SK-N-SH (cell line): ENCODE data around the gene SHB. TPM values are rescaled to one million over a fixed set of nuclear protein-coding genes. Genes with fewer than 3 reads are reported as not detected.

Source experiments
- CTCF ChIA-PET: fragments of 300-600, 350-600 bp; formaldehyde crosslinking; extraction: SDS; loops from one replicate; lab custom pipeline; 2021; lab: Yijun Ruan, JAX
- POLR2A ChIA-PET: fragments of 350-600 bp; sonication (Branson Sonifier 250); formaldehyde crosslinking; extraction: SDS; loops from one replicate; lab custom pipeline; 2020; ENCODE audit warnings: antibody characterized with exemption, inconsistent platforms; lab: Yijun Ruan, JAX
- DNase-seq: peaks from one replicate; pipeline ENCODE4 v3.0.0; 2012
- H2AFZ ChIP-seq: fragments of 200-600 bp; sonication (generic); 2 replicates; pipeline ENCODE4 v1.8.1; 2016; ENCODE audit warnings: antibody characterized with exemption, mild to moderate bottlenecking, low read depth
- H3F3A ChIP-seq: fragments of 200-600 bp; sonication (generic); replicated peaks from 2 replicates; pipeline ENCODE3; 2016; ENCODE audit warnings: antibody characterized with exemption, mild to moderate bottlenecking; ENCODE audit not compliant: insufficient read depth
- H3K27ac ChIP-seq, 2 experiments: fragments of 200-500 bp in 1 of 2; fragments of 200-600 bp in 1 of 2; sonication (Bioruptor generic) in 1 of 2; sonication (generic), shearing (Covaris generic) in 1 of 2; 2 replicates each; pipeline versions ENCODE4 v1.5.1 to v1.6.1; 2014 to 2016; ENCODE audit warnings: low read depth in 2 of 2, inconsistent platforms in 1 of 2, low read length in 1 of 2, mild to moderate bottlenecking in 1 of 2, mixed read lengths in 1 of 2
- H3K27me3 ChIP-seq: fragments of 200-600 bp; sonication (generic), shearing (Covaris generic); 2 replicates; pipeline ENCODE4 v1.6.1; 2016; ENCODE audit warnings: mixed run types; ENCODE audit not compliant: insufficient read depth
- H3K36me3 ChIP-seq, 2 experiments: fragments of 200-500 bp in 1 of 2; fragments of 200-600 bp in 1 of 2; sonication (Bioruptor generic) in 1 of 2; sonication (generic) in 1 of 2; replicated peaks in 1 of 2; 2 replicates each; pipeline versions ENCODE3 to v1.5.1; 2014 to 2016; ENCODE audit warnings: low read length in 1 of 2, mild to moderate bottlenecking in 1 of 2; ENCODE audit not compliant: insufficient read depth in 2 of 2, control insufficient read depth in 1 of 2
- H3K4me1 ChIP-seq, 2 experiments: fragments of 200-500 bp in 1 of 2; fragments of 200-600 bp in 1 of 2; sonication (Bioruptor generic) in 1 of 2; sonication (generic), shearing (Covaris generic) in 1 of 2; 2 replicates each; pipeline versions ENCODE4 v1.5.1 to v1.6.1; 2014 to 2016; ENCODE audit warnings: low read depth in 1 of 2, low read length in 1 of 2, mixed run types in 1 of 2; ENCODE audit not compliant: insufficient read depth in 2 of 2, control insufficient read depth in 1 of 2
- H3K4me2 ChIP-seq: fragments of 200-600 bp; sonication (generic), shearing (Covaris generic); 2 replicates; pipeline ENCODE4 v1.6.1; 2017; ENCODE audit warnings: mixed run types
- H3K4me3 ChIP-seq, 2 experiments: fragments of 200-500 bp in 1 of 2; fragments of 200-600 bp in 1 of 2; sonication (Bioruptor generic) in 1 of 2; sonication (generic), shearing (Covaris generic) in 1 of 2; 2 replicates each; pipeline versions ENCODE4 v1.5.1 to v1.8.1; 2014 to 2016; ENCODE audit warnings: low read depth in 2 of 2, inconsistent platforms in 1 of 2, low read length in 1 of 2, mild to moderate bottlenecking in 1 of 2, mixed read lengths in 1 of 2, moderate library complexity in 1 of 2
- H3K79me2 ChIP-seq: fragments of 200-600 bp; sonication (generic); 2 replicates; pipeline ENCODE4 v1.8.1; 2017; ENCODE audit warnings: mild to moderate bottlenecking; ENCODE audit not compliant: insufficient read depth
- H3K9ac ChIP-seq: fragments of 200-600 bp; sonication (generic); 2 replicates; pipeline ENCODE4 v1.6.1; 2017; ENCODE audit warnings: mixed run types
- H3K9me2 ChIP-seq: fragments of 200-600 bp; sonication (generic); 2 replicates; pipeline ENCODE4 v1.6.1; 2017; ENCODE audit warnings: mixed run types
- H3K9me3 ChIP-seq: fragments of 200-600 bp; sonication (generic); 2 replicates; pipeline ENCODE4 v1.6.1; 2017; ENCODE audit warnings: mixed run types, mild to moderate bottlenecking, moderate library complexity
- H4K20me1 ChIP-seq: fragments of 200-600 bp; sonication (generic); 2 replicates; pipeline ENCODE4 v1.6.1; 2017; ENCODE audit warnings: mild to moderate bottlenecking, mixed run types; ENCODE audit not compliant: insufficient read depth
- CHD2 ChIP-seq: fragments of 150-350 bp; IDR thresholded peaks from 2 replicates; pipeline ENCODE4 v1.6.1; 2018; ENCODE audit warnings: low read length; ENCODE audit not compliant: partially characterized antibody
- CTCF ChIP-seq: fragments of 200-600 bp; sonication (generic); IDR thresholded peaks from 2 replicates; pipeline ENCODE4 v1.6.1; 2017; ENCODE audit warnings: antibody characterized with exemption, mild to moderate bottlenecking, moderate library complexity
- ELF1 ChIP-seq: IDR thresholded peaks from 2 replicates; pipeline ENCODE4 v1.4.0; 2012
- EZH2phosphoT487 ChIP-seq: fragments of 200-600 bp; sonication (generic); IDR thresholded peaks from 2 replicates; pipeline ENCODE4 v1.6.1; 2017; ENCODE audit warnings: low read depth, mixed run types, mild to moderate bottlenecking, antibody characterized with exemption, moderate library complexity, borderline replicate concordance
- FOXM1 ChIP-seq: IDR thresholded peaks from 2 replicates; pipeline ENCODE4 v1.4.0; 2012; ENCODE audit warnings: low read depth, mild to moderate bottlenecking
- GABPA ChIP-seq: IDR thresholded peaks from 2 replicates; pipeline ENCODE4 v1.4.0; 2012; ENCODE audit warnings: low read depth, mild to moderate bottlenecking
- GATA2 ChIP-seq: sonication (generic); formaldehyde crosslinking; IDR thresholded peaks from 2 replicates; pipeline ENCODE4 v1.5.0; 2020; ENCODE audit warnings: mild to moderate bottlenecking, missing genetic modification reagents
- IRF3 ChIP-seq: fragments of 150-350 bp; IDR thresholded peaks from 2 replicates; pipeline ENCODE4 v1.6.1; 2016; ENCODE audit warnings: mild to moderate bottlenecking, low read depth, low read length
- JUND ChIP-seq: IDR thresholded peaks from 2 replicates; pipeline ENCODE4 v1.4.0; 2012
- MEF2A ChIP-seq: IDR thresholded peaks from 2 replicates; pipeline ENCODE4 v1.4.0; 2012; ENCODE audit warnings: low read depth, borderline replicate concordance
- POLR2AphosphoS5 ChIP-seq: IDR thresholded peaks from 2 replicates; pipeline ENCODE4 v1.6.1; 2012; ENCODE audit warnings: low read depth, low read length
- RCOR1 ChIP-seq: fragments of 150-350 bp; IDR thresholded peaks from 2 replicates; pipeline ENCODE4 v1.6.1; 2017; ENCODE audit warnings: antibody characterized with exemption, low read length
- RFX5 ChIP-seq: IDR thresholded peaks from 2 replicates; pipeline ENCODE4 v1.6.1; 2012; ENCODE audit warnings: mild to moderate bottlenecking, improper control_type of control experiment, low read length
- RXRA ChIP-seq: IDR thresholded peaks from 2 replicates; pipeline ENCODE4 v1.4.0; 2012; ENCODE audit warnings: low read depth, mild to moderate bottlenecking, borderline replicate concordance
- SIN3A ChIP-seq: IDR thresholded peaks from 2 replicates; pipeline ENCODE4 v1.6.1; 2012; ENCODE audit warnings: low read depth, mild to moderate bottlenecking, low read length, moderate library complexity, borderline replicate concordance
- TAF1 ChIP-seq: IDR thresholded peaks from 2 replicates; pipeline ENCODE4 v1.6.1; 2012; ENCODE audit warnings: low read depth, mild to moderate bottlenecking, low read length, moderate library complexity, borderline replicate concordance
- TEAD4 ChIP-seq: IDR thresholded peaks from 2 replicates; pipeline ENCODE4 v1.4.0; 2012; ENCODE audit warnings: mild to moderate bottlenecking, borderline replicate concordance; ENCODE audit not compliant: insufficient read depth
- YY1 ChIP-seq: IDR thresholded peaks from 2 replicates; pipeline ENCODE4 v1.4.0; 2012; ENCODE audit warnings: low read depth, mild to moderate bottlenecking
- WGBS: methylation state at CpG from one replicate; pipeline ENCODE4 v1.1.6; 2017; ENCODE audit warnings: low lambda C conversion rate; 5-methylcytosine and 5-hydroxymethylcytosine counted together
- polyA plus RNA-seq, 3 experiments: library from polyadenylated mRNA; depleted of rRNA; stranded (reverse); fragments of >200 nt; gene quantifications; 2 replicates each; pipeline ENCODE4 v1.2.3, GENCODE V29; 2012
- TF ChIP-seq, protein P1 (sequence below): IDR thresholded peaks from 2 replicates; pipeline ENCODE4 v1.4.0; 2012; ENCODE audit warnings: low read depth
- TF ChIP-seq, protein P2 (sequence below): IDR thresholded peaks from 2 replicates; pipeline ENCODE4 v1.6.1; 2012; ENCODE audit warnings: mild to moderate bottlenecking, low read depth, low read length, moderate library complexity

SHB gene
- polyA plus RNA-seq, 1 of the 3 experiments (the other 2 are of a cell fraction), result 26.0 TPM

DNA sequence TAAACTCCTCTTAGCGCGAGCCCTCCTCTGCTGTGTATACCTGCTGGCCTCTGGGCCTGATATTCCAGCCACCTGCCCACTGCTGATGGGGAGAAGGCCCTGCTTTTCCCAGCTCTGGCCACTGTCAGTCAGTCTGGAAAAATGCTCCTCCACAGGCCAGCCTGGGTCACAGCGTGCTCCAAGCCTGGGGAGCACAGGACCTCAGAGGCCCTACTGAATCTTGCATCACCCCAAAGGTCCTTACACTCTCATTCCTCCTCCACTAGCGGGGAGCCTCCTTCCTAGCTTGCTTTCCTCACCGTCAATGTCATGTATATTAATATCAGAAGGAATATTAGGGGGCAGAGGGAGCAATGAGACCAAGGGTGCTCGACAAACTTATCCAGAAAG, 73.7 kb downstream of the SHB start:
- H3K9me2 ChIP-seq, result no peaks in the 10 kb centered on the region
- ChIA-PET POLR2A (no interaction called here), CTCF (interaction anchor here (1.0 to 5.8 kb wide), 9 partner anchors 11 to 368 kb away, joined by 3 to 38 read pairs (median 4); partner anchors contain the start of gene SHB)
- peaks cover 8 to 9% of the 10 kb centered on the region in 2 experiments for H3K36me3 ChIP-seq
- peak overlapping the region; percentile 75 to 97 for H3K27ac ChIP-seq
- TF ChIP-seq GATA2 (CRISPR knock-in tag) (no peak), RCOR1 (no peak), GABPA (no peak), CHD2 (no peak), RFX5 (no peak), EZH2phosphoT487 (no peak), MEF2A (no peak), IRF3 (no peak), YY1 (no peak), TEAD4 (no peak), RXRA (no peak), CTCF (no peak), FOXM1 (no peak), JUND (no peak), SIN3A (no peak), ELF1 (no peak), POLR2AphosphoS5 (no peak), TAF1 (no peak)
- TF ChIP-seq, protein P1, sequence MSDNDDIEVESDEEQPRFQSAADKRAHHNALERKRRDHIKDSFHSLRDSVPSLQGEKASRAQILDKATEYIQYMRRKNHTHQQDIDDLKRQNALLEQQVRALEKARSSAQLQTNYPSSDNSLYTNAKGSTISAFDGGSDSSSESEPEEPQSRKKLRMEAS, result no peak
- TF ChIP-seq, protein P2, sequence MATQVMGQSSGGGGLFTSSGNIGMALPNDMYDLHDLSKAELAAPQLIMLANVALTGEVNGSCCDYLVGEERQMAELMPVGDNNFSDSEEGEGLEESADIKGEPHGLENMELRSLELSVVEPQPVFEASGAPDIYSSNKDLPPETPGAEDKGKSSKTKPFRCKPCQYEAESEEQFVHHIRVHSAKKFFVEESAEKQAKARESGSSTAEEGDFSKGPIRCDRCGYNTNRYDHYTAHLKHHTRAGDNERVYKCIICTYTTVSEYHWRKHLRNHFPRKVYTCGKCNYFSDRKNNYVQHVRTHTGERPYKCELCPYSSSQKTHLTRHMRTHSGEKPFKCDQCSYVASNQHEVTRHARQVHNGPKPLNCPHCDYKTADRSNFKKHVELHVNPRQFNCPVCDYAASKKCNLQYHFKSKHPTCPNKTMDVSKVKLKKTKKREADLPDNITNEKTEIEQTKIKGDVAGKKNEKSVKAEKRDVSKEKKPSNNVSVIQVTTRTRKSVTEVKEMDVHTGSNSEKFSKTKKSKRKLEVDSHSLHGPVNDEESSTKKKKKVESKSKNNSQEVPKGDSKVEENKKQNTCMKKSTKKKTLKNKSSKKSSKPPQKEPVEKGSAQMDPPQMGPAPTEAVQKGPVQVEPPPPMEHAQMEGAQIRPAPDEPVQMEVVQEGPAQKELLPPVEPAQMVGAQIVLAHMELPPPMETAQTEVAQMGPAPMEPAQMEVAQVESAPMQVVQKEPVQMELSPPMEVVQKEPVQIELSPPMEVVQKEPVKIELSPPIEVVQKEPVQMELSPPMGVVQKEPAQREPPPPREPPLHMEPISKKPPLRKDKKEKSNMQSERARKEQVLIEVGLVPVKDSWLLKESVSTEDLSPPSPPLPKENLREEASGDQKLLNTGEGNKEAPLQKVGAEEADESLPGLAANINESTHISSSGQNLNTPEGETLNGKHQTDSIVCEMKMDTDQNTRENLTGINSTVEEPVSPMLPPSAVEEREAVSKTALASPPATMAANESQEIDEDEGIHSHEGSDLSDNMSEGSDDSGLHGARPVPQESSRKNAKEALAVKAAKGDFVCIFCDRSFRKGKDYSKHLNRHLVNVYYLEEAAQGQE, result no peak
- DNase-seq, result no peak
- H3K4me1 ChIP-seq, result peaks cover 54 to 70% of the 10 kb centered on the region in 2 experiments; a peak in 3 of 4 replicates
- H4K20me1 ChIP-seq, result peaks cover 29% of the 10 kb centered on the region
- H3K9ac ChIP-seq, result no peak overlapping the region
- H3K79me2 ChIP-seq, result peaks cover 96% of the 10 kb centered on the region
- H3K9me3 ChIP-seq, result no peaks in the 10 kb centered on the region
- no peak overlapping the region for H2AFZ ChIP-seq
- 77% methylated on average over 6 of the region's 6 CpGs for WGBS
- no peak overlapping the region for H3K4me3 ChIP-seq
- peak overlapping the region; percentile 74 for H3K4me2 ChIP-seq
- H3F3A ChIP-seq, result peaks cover 23% of the 10 kb centered on the region
- H3K27me3 ChIP-seq, result no peaks in the 10 kb centered on the region
